ENCODE results near the gene ANXA9.

ANXA9 gene

DNA sequence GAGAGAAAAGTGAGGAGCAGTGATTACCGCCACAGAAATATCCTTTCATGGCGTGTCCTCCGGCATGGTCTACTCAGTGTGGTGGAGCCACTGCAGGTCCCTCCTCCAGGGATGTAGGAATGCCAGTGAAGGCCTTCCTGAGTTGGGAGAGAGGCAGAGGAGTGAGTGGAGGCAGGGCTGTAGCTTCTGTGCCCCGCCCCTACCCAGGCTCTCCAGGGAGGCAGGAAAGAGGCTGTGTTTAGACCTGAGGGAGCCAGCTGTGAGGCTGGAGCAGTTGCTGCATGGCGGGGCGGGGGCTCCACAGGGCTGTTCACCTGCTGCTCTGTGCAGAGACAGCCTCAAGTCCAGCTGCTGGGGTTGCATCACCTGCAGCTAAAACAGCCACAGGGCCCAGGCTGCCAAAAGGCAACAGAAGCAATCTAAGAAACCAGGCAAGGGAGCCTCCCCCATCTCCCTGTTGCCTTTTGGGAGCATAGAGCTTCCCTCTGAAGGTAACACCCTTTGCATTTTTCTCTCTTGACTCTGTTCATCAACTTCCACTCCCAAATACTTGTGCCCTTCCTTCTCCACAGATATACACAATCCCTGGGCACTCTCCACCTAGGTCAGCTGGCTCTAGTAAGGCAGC is 801 bp upstream of the ANXA9 start (continued):
- TF ChIP-seq, protein P1, sequence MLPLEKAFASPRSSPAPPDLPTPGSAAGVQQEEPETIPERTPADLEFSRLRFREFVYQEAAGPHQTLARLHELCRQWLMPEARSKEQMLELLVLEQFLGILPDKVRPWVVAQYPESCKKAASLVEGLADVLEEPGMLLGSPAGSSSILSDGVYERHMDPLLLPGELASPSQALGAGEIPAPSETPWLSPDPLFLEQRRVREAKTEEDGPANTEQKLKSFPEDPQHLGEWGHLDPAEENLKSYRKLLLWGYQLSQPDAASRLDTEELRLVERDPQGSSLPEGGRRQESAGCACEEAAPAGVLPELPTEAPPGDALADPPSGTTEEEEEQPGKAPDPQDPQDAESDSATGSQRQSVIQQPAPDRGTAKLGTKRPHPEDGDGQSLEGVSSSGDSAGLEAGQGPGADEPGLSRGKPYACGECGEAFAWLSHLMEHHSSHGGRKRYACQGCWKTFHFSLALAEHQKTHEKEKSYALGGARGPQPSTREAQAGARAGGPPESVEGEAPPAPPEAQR (tag by site-specific recombination; IDR thresholded peaks at IDR 0.05) = no peak
- TF ChIP-seq ZNF544 (tag by site-specific recombination; IDR thresholded peaks at IDR 0.05) (no peak), SP7 (tag by site-specific recombination; IDR thresholded peaks at IDR 0.05) (peak; percentile 13; the same call in 1 of the 2 replicates), KLF9 (tag by site-specific recombination; IDR thresholded peaks at IDR 0.05; ENCODE audit: low read depth) (no peak; the same call in 1 of the 2 replicates), ZNF791 (tag by site-specific recombination; IDR thresholded peaks at IDR 0.05) (no peak), GLIS1 (tag by site-specific recombination; IDR thresholded peaks at IDR 0.05) (peak; percentile 56), YY1 (tag by site-specific recombination; IDR thresholded peaks at IDR 0.05) (no peak), ZNF211 (tag by site-specific recombination; IDR thresholded peaks at IDR 0.05; ENCODE audit: low read depth) (no peak), SP3 (tag by site-specific recombination; IDR thresholded peaks at IDR 0.05) (no peak; the same call in 1 of the 2 replicates), ZNF146 (tag by site-specific recombination; IDR thresholded peaks at IDR 0.05) (no peak), ZNF626 (tag by site-specific recombination; IDR thresholded peaks at IDR 0.05) (no peak), SCRT2 (tag by site-specific recombination; IDR thresholded peaks at IDR 0.05) (peak; percentile 88), TRIM28 (IDR thresholded peaks at IDR 0.05; ENCODE audit: borderline replicate concordance, low read length) (no peak), ZNF768 (tag by site-specific recombination; IDR thresholded peaks at IDR 0.05) (no peak), EGR2 (tag by site-specific recombination; IDR thresholded peaks at IDR 0.05; ENCODE audit: low read depth) (no peak), SP2 (tag by site-specific recombination; IDR thresholded peaks at IDR 0.05) (peak; percentile 66), GLI4 (tag by site-specific recombination; IDR thresholded peaks at IDR 0.05) (no peak), ZSCAN23 (tag by site-specific recombination; IDR thresholded peaks at IDR 0.05) (no peak), ZBTB48 (tag by site-specific recombination; IDR thresholded peaks at IDR 0.05) (peak; percentile 66), ZNF423 (tag by site-specific recombination; IDR thresholded peaks at IDR 0.05) (0 out of 2 replicates have a peak, but pooled peaks have one; percentile 10), ZNF223 (tag by site-specific recombination; IDR thresholded peaks at IDR 0.05) (no peak), MEIS1 (CRISPR knock-in tag; IDR thresholded peaks at IDR 0.05; ENCODE audit: borderline replicate concordance) (no peak), ZNF354C (tag by site-specific recombination; IDR thresholded peaks at IDR 0.05; ENCODE audit: borderline replicate concordance, low read depth) (no peak), KLF1 (tag by site-specific recombination; IDR thresholded peaks at IDR 0.05) (0 out of 2 replicates have a peak, but pooled peaks have one; percentile 26), ZFP3 (tag by site-specific recombination; IDR thresholded peaks at IDR 0.05; ENCODE audit: low read depth) (no peak), OSR2 (tag by site-specific recombination; IDR thresholded peaks at IDR 0.05) (peak; percentile 41; the same call in 1 of the 2 replicates), ZNF114 (tag by site-specific recombination; IDR thresholded peaks at IDR 0.05) (no peak), WT1 (tag by site-specific recombination; IDR thresholded peaks at IDR 0.05) (no peak), ZNF654 (tag by site-specific recombination; IDR thresholded peaks at IDR 0.05; ENCODE audit: low read depth) (no peak)
- TF ChIP-seq, protein P2, sequence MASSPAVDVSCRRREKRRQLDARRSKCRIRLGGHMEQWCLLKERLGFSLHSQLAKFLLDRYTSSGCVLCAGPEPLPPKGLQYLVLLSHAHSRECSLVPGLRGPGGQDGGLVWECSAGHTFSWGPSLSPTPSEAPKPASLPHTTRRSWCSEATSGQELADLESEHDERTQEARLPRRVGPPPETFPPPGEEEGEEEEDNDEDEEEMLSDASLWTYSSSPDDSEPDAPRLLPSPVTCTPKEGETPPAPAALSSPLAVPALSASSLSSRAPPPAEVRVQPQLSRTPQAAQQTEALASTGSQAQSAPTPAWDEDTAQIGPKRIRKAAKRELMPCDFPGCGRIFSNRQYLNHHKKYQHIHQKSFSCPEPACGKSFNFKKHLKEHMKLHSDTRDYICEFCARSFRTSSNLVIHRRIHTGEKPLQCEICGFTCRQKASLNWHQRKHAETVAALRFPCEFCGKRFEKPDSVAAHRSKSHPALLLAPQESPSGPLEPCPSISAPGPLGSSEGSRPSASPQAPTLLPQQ (tag by site-specific recombination; IDR thresholded peaks at IDR 0.05) = no peak
- TF ChIP-seq, protein P3, sequence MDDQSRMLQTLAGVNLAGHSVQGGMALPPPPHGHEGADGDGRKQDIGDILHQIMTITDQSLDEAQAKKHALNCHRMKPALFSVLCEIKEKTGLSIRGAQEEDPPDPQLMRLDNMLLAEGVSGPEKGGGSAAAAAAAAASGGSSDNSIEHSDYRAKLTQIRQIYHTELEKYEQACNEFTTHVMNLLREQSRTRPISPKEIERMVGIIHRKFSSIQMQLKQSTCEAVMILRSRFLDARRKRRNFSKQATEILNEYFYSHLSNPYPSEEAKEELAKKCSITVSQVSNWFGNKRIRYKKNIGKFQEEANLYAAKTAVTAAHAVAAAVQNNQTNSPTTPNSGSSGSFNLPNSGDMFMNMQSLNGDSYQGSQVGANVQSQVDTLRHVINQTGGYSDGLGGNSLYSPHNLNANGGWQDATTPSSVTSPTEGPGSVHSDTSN (CRISPR knock-in tag; IDR thresholded peaks at IDR 0.05) = no peak
- TF ChIP-seq, protein P4, sequence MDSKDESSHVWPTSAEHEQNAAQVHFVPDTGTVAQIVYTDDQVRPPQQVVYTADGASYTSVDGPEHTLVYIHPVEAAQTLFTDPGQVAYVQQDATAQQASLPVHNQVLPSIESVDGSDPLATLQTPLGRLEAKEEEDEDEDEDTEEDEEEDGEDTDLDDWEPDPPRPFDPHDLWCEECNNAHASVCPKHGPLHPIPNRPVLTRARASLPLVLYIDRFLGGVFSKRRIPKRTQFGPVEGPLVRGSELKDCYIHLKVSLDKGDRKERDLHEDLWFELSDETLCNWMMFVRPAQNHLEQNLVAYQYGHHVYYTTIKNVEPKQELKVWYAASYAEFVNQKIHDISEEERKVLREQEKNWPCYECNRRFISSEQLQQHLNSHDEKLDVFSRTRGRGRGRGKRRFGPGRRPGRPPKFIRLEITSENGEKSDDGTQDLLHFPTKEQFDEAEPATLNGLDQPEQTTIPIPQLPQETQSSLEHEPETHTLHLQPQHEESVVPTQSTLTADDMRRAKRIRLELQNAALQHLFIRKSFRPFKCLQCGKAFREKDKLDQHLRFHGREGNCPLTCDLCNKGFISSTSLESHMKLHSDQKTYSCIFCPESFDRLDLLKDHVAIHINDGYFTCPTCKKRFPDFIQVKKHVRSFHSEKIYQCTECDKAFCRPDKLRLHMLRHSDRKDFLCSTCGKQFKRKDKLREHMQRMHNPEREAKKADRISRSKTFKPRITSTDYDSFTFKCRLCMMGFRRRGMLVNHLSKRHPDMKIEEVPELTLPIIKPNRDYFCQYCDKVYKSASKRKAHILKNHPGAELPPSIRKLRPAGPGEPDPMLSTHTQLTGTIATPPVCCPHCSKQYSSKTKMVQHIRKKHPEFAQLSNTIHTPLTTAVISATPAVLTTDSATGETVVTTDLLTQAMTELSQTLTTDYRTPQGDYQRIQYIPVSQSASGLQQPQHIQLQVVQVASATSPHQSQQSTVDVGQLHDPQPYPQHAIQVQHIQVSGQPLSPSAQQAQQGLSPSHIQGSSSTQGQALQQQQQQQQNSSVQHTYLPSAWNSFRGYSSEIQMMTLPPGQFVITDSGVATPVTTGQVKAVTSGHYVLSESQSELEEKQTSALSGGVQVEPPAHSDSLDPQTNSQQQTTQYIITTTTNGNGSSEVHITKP (tag by site-specific recombination; IDR thresholded peaks at IDR 0.05) = peak; percentile 29; the same call in 1 of the 2 replicates
- TF ChIP-seq, protein P5, sequence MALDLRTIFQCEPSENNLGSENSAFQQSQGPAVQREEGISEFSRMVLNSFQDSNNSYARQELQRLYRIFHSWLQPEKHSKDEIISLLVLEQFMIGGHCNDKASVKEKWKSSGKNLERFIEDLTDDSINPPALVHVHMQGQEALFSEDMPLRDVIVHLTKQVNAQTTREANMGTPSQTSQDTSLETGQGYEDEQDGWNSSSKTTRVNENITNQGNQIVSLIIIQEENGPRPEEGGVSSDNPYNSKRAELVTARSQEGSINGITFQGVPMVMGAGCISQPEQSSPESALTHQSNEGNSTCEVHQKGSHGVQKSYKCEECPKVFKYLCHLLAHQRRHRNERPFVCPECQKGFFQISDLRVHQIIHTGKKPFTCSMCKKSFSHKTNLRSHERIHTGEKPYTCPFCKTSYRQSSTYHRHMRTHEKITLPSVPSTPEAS (tag by site-specific recombination; IDR thresholded peaks at IDR 0.05) = 0 out of 2 replicates have a peak, but pooled peaks have one; percentile 7
